EH (cell line): ENCODE data around the gene CNNM3.
"Not testable (repeated sequence)": the region's sequence is repeated elsewhere in the genome, so short reads cannot be mapped to it uniquely, and the experiment has no call there.

Experiments used
- DNase-seq: peaks from one replicate; pipeline ENCODE4 v3.0.0-alpha.2; 2015; ENCODE audit warnings: low read depth

Gene CNNM3

DNA sequence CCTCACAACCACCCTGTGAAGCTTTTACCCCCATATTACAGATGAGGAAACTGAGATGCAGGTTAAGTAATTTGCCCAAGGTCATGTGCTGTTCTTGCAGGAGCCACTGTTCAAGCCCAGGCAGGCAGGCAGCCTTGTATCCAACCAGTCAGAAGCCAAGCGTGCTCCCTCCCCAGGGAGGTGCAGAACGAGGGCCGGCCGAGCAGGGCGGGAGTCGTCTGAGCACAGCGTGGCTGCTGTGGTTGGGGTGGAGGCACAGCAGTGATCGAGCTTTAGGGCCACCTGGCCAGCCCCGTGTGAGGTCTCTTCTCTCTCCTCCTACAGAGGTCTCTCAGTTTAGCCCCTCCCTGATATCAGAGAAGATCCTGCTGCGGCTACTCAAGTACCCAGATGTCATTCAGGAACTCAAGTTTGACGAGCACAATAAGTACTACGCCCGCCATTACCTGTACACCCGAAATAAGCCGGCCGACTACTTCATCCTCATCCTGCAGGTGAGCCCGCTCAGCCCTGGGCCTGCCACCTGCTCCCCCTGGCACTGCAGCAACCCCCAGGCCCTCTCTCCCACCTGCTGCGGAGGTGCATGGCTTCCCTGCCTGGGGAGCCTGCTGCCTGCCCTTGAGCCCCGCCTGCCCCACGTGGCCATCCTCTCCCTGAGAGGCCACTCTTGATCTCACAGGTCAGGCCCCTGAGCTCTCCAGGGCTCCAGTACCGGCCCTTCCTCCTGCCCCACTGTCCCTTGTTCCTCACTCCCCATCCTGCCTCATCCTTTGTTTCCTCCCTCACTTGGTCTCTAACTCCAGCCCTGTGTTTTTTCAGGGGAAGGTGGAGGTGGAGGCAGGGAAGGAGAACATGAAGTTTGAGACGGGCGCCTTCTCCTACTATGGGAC is 17.1 kb upstream of the CNNM3 start:
- no peak for DNase-seq

DNA sequence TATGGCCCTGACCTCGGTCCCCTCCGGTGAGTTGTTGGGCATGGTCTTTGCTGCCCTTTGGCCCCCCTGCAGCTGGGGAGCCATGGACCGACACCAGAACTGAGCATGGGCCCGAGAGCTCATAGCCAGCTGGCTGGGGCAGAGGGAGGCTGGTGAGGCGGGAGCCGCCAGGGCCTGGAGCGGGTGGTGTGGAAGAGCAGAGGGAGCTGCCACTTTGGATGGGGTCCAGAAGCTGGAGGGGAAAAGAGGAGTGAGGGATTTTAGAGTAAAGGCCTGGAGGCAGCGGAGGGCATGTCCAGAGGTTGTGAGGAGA is 16.5 kb upstream of the CNNM3 start:
- DNase-seq, result no peak

DNA sequence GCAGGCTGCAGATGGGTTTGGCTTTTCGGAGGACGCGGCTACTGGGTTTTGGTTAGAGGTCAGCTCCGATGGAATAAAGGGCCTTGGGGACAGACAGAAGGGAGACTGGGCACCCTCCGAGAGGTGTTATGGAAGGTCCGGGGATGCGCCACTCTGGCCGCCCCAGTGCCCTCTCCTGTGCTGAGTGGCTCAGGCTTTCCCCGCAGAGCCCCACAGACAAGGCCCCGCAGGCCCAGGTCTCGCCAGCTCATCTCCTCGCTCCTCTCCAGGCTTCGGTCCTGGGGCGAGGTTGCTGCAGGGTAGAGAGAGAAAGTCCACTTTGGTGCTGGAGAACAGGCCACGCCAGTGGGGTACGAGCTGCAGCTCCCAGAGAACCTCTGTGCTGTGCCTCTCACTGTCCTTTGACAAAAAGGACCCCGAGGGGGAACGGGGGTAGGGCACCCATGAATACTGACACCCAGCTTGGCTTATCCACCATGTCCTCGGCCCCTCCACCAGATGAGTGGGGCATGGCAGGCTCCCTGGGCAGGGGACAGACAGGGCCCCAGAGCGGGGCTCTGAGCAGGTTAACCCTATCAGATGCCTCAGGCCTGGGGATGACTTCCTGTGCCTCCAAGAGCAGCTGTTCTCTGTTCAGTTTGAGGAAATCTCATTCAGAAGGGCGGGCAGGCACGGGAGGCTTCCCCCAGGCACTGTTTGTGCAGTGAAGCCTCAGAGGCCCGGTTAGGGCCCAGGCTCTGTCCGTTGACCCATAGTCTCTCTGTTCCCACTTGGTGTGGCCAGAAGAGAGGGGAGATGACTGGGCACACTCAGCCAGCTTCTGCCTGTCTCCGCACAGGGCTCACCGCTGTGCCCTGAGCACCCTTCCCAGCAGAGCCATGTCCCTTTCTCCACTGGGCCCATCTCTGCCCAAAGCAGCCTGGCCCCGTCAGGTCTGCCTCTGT is 15.7 kb upstream of the CNNM3 start:
- DNase-seq, result no peak

DNA sequence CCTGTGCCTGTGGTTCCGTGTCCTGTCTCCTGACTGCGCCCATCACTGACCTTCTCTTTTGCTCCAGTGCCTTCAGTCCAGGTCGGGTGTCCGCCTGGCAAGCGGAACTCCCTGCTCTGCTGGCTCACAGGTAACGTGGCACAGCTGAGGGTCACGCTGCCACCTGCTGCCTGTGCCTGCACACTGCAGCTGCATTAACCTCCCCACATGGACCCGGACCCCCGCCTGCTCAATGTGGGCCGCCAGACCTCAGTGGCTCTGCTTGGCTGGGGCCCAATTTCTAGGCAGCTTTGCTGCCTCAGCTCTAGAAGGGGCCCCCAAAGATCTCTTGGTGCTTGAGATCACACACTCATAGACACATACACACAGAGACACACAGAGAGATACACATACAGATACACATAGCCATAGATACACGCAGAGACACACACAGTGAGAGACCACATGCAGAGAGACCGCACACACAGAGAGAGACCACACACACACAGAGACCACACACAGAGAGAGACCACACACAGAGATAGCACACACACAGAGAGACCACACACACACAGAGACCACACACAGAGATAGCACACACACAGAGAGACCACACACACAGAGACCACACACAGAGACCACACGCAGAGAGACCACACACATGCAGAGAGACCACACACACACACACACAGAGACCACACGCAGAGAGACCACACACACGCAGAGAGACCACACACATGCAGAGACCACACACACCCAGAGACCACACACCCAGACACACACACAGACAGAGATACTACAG is 14.9 kb upstream of the CNNM3 start:
- peak; percentile 55 for DNase-seq

DNA sequence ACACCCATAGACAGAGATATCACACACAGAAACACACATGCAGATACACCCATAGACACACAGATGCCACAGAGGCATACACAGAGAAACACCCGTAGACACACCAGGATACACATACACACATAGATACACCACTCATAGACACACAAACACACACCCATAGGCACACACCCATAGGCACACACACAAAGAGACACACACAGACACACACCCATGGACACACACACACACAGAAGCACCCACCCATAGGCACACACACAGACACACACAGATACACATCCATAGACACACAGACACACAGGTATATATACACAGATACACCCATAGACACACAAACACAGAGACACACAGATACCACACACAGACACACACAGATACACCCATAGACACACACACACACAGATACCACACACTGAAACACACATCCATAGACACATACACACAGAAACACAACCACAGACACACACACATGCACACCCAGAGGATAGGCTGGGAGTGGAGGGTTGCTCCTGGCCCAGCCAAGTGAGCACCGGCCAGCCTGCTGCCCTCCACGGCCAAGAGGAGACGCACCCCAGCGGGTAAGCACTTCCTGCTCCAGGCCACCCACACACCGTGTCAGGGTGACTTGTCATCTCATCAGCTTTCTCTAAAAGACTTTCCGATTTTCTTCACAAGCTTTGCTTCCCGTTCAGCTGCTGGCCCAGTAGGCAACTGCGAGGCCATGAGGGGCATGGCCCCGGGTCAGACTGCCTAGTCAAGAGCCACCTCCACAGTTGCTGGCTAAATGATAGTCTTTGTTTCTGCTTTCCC is 14.1 kb upstream of the CNNM3 start:
- DNase-seq, result no peak

DNA sequence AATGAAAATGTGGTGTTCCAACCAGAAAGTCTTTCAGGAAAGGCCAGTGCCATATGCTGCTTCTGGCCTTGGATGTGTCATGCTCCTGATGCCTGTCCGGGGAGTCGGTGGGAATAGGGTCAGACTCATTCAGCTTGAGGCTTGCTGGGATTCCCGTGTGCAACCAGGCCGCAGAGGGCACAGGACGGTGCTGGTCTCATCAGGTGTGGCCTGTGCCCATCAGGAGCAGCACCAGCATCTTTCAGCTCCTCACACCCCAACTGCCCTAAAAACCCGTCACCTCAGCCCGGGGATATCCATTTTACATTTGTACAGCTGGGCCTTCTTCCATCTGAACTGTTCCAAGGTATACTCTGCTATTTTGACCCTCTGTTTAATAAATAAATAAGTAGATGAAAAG is 13.3 kb upstream of the CNNM3 start:
- DNase-seq, result no peak

DNA sequence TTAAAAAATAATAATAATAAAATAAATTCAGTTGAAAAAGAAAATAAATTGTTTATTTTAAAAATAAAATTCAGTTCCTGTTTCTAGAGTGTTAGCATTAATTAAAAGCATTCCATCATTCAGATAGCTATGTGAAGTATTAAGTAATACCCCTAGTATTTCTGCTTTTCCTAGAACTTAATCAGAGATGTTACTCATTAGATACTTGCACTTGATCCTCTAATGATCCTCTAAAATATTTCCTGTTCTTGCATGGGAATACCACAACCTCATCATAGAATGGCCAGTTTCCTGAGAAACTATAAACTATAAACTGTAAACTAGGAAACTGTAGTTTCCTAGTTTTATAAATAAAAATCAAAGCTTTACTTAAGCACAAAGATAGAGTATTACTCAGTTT is 11.1 kb upstream of the CNNM3 start:
- DNase-seq, result peak; percentile 22

DNA sequence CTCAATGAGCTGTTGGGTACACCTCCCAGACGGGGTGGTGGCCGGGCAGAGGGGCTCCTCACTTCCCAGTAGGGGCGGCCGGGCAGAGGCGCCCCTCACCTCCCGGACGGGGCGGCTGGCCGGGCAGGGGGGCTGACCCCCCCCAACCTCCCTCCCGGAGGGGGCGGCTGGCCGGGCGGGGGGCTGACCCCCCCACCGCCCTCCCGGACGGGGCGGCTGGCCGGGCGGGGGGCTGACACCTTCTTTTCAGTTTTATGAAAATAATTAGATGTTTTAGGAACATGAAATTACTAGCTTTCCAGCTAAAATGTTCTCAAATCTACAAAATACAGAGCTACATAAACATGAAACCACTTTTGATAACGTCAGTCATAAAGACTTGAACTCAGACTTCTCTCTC is 10.1 kb upstream of the CNNM3 start:
- DNase-seq, result not testable (repeated sequence)

DNA sequence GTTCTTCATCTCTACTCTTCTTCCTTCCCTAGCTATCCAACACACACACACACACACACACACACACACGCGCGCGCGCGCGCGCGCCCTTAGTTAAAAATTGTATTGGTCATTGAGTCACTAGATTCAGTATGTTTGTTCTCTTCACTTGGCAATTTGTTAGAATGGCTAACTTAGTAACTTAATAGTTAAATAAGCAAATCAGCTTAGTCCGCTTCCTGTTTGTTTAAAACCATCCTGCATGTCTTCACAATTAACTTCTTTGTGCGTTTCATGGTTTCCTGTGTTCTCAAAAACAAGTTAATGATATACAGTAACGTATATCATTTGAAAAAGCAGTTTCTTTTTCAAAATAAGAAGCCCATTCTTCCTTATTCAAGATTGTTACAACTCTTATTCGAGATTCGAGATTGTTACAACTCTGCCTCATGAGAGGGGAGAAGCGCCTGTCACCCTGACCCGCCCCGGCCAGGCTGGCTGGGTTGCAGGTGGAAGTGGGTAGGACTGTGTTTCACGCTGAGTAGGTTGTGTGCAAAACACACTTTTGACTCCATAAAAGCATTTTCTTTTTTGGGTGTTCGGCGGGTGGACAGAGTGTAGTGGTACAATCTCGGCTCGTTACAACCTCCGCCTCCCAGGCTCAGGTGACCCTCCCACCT is 9.5 kb upstream of the CNNM3 start:
- no peak for DNase-seq

DNA sequence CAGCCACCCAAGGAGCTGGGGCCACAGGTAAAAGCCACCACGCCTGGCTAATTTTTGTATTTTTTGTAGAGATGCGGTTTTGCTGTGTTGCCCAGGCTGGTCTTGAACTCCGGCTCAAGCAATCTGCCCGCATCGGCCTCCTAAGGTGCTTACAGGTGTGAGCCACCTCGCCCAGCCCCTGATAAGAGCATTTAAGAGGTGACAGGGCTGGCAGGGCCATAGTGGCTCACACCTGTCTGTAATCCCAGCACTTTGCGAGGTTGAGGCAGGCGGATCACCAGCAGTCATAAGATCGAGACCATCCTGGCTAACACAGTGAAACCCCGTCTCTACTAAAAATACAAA is 9.0 kb upstream of the CNNM3 start:
- DNase-seq, result no peak

DNA sequence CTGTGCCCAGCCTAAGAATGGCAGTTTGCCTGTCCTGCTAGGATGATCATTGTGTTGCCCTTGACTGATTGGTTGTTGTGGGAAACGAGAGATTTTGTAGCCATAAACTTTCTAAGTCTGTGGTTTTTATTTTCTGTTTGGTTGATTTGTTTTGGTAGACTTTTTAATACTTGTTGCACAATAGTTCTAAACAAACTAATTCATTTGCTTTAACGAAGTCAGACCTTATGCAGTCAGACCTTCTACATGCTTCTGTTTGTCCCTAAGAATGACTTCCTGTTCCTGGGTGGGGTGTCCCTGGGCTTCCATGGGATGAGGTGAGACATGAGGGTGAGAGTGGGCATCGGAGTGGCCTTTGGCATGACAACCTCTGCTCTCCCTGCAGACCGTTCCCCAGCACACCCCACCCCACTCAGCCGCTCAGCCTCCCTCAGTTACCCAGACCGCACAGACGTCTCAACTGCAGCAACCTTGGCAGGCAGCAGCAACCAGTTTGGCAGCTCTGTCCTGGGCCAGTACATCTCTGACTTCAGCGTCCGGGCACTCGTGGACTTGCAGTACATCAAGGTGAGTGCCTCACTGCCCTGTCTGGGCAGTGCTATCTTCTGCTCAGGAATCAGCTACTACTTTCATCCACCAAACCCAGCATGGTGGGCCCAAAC is 7.8 kb upstream of the CNNM3 start:
- DNase-seq, result no peak

DNA sequence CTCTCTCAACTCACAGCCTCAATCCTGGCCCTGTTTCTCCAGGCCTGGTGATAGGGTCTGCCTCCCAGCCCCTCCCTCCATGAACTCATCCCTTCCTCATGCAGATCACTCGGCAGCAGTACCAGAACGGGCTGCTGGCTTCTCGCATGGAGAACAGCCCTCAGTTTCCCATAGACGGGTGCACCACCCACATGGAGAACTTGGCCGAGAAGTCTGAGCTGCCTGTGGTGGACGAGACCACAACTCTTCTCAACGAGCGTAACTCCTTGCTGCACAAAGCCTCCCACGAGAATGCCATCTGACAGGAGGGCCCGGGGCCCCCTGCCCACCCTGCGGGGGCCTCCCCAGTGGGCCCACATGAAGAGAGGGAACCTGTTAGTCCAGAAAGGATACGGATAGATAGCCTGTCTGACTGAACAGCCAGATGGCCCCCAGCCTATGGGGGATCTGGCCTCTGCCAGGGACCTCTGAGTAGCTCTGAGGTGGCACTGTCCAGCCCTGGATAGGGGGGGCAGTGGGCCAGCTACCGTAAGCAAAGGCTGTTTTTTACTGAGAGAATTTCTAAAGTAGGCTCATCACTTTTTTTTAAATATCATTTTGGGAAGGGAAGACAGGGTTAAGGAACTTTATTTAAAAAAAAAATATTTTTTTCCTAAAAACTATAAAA is 6.7 kb upstream of the CNNM3 start:
- DNase-seq, result no peak

DNA sequence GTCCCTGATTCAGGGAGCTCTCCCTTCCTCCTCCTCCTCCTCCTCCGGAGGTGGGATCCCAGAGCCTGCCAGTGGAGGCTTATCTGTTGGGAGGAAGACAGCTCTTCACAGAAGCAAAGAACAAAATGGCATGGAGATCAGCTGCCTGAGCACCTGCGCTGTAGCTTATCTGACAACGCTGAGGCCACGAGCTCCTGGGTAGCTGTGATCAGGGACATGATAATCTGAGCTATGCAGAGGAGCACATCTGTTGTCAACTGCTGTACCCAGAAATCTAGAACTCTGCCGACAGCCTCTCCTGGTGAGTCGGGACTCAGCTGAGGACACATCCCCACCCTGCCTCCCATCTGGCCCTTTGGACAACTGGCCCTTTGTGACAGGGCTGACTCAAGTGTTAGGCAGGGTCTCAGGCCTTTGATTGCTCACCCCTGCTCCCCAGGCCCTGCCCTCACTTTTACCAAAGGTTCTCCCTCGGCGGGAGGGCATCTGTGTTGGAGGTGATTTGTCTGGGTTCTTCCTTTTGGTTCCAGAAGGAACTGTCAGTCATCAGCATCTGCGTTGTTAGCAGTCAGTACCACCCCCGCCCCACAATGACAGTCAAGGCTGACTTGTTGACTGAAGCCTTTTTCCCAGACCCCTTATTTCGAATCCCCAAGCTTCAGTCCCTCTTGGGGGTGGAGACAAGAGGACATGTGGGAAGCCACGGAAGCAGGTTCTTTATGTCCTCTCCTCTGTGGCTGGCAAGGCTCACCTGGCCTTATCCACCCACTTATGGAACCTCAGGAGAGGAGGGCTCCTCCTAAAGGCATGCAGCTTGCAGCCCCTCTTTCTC is 5.9 kb upstream of the CNNM3 start:
- DNase-seq, result no peak

DNA sequence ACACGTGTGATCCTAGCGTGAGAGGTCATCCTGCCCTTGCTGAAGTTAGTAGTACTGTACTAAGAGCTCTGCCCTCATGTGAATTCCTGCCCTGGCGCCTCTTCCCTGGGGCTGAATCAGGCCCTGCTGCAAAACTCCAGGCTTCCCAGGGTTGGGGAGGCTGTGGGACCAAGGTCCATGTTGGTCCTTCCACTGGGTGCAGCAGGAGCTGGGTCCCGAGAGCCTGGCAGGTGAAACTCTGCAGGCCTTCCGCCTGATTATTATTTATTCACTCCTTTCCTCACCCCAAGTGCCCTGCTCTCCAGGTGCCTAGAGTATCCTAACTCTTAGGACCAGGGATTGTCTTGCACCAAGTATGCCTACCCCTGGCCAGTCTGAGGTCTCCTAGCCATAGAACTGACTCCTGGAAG is 5.3 kb upstream of the CNNM3 start:
- DNase-seq, result no peak

DNA sequence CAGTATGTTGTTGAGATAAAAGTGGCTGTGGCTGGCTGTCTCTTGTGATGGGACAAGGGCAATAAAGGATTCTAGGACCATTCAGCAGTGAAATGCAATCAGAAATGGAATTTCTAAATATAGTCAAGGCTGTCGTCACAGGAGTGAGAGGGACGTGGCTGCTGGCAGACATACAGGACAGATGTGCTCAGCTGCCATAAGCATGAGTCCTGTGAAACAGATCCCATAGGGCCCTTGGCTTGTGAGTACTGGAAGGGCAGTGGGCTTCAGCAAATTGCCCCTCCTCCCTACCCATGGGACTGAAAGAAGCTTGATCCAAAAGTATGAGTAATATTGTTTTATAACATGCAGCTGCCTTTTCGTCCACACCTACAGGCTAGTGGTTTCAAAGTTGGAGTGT is 4.2 kb upstream of the CNNM3 start:
- DNase-seq, result peak; percentile 25

DNA sequence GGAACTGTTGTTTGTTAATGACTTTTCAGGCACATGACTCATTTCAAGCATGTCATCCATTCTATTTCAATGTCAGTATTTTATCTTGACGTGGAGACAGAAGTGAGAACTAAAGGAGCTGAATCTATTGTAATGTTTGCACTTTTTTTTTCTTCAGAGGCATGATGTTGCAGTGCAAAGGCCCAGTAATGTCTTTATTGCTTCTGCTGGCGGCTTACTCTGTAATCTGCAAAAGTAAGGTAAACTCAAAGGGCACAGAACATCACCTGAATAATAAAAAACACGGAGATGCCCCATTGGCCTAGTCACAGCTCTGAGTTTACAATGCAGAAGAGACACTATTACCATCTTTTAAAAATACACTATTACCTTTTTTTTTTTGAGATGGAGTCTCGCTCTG is 2.4 kb upstream of the CNNM3 start:
- DNase-seq, result no peak

DNA sequence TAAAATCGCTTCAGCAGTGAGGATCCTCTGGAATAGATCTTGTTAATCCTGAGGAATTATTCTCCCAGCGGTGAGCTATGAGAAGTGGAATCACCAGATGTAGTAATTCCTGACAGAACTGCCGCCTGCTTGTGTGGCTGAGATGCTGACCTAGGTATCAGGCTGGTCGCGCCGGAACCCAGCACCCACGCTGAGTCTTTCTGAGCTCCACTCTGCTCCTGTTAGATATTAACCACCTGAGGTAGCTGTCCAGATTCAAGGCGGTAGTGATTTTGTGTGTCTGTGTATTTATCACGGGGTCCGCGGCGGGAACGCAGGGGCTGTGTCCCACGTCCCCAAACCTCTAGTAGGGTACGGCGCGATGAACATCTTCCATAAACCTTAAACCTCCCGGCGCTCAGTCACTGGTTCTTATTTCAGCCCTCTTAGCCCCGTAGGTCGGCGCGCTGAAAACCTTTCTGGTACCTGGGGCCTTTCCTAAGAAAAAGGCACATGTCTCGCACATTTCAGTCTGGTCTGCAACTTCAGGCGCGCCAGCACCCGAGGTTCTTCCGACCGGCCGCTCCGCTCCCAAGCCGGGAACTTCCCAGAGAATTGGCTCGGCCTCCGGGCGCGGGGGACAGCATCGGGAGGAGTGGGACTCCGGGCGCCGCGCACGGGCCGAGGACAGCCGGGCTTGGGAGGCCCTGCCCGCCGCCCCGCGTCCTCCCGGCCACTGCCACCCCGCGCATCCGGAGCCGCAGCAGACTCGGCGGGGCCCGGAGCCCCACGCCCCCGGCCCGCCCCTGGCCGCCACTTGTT is 542 bp upstream of the CNNM3 start:
- DNase-seq, result peak; percentile 34
